Eye (tissue), 1 donor: ENCODE results near the gene ZBTB25.

Source experiments
- DNase-seq: peaks from one replicate; pipeline ENCODE4 v3.0.0-alpha.2; 2015

ZBTB25 gene

GRCh38 chr14:64434528-64434927 is 69.1 kb downstream of the ZBTB25 start:
- no peak for DNase-seq

GRCh38 chr14:64423987-64424386 is 79.7 kb downstream of the ZBTB25 start:
- no peak for DNase-seq

- no peak for DNase-seq
These were observed 80.9 kb downstream of the ZBTB25 start for GRCh38 chr14:64422756-64423155.

GRCh38 chr14:64422005-64422404 is 81.6 kb downstream of the ZBTB25 start:
- no peak for DNase-seq

- no peak for DNase-seq
These were observed 82.5 kb downstream of the ZBTB25 start for GRCh38 chr14:64421166-64421565.

GRCh38 chr14:64419003-64419402 is 84.6 kb downstream of the ZBTB25 start:
- no peak for DNase-seq

GRCh38 chr14:64417771-64418125 is 85.9 kb downstream of the ZBTB25 start:
- DNase-seq, result no peak

- DNase-seq, result no peak
These were observed 86.4 kb downstream of the ZBTB25 start for GRCh38 chr14:64417055-64417770.

GRCh38 chr14:64416348-64416932 is 87.2 kb downstream of the ZBTB25 start:
- DNase-seq, result no peak

GRCh38 chr14:64412237-64412636 is 91.4 kb downstream of the ZBTB25 start:
- no peak for DNase-seq

- no peak for DNase-seq
These were observed 92.6 kb downstream of the ZBTB25 start for GRCh38 chr14:64411001-64411400.

- DNase-seq, result peak; percentile 6
These were observed 93.4 kb downstream of the ZBTB25 start for GRCh38 chr14:64410084-64410774.

GRCh38 chr14:64409126-64409920 is 94.3 kb downstream of the ZBTB25 start:
- no peak for DNase-seq

- DNase-seq, result no peak
These were observed 96.3 kb downstream of the ZBTB25 start for GRCh38 chr14:64407329-64407728.

- DNase-seq, result no peak
These were observed 98.3 kb downstream of the ZBTB25 start for GRCh38 chr14:64405295-64405694.

- DNase-seq, result no peak
These were observed 101.7 kb downstream of the ZBTB25 start for GRCh38 chr14:64401949-64402348.

- DNase-seq, result no peak
These were observed 102.7 kb downstream of the ZBTB25 start for GRCh38 chr14:64400829-64401459.
